T-helper 1 cell (primary cell): ENCODE results near the gene BAAT.

Source experiments
- DNase-seq, 5 donors: peaks; one replicate each; pipeline ENCODE4 v3.0.0-alpha.2; 2012 to 2020

Gene BAAT

GRCh38 chr9:101311758-101312420, 72.9 kb downstream of the BAAT start:
- peak in 2 of 5 donors; percentile 4 to 53 for DNase-seq

DNA sequence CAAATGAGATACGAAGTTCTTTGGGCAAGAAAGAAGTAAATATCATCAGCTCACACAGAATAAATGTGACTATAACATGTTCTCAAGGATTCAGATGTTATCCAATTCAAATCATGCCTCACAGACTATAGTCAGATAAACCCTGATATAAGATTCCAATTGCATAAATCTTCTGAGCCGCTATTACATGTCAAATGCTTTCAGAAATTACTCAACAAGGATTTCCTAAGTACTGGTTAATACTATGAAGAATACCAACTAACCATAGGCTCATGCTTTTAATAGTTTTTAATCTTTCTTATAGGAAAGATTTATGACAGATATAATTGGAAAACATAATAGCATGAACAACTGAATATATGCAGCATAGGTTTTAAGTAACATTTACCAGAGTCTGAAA, 73.6 kb downstream of the BAAT start:
- no peak for DNase-seq
